OCI-LY3 (cell line): ENCODE results near the gene GID4.

Experiments used
- CTCF ChIP-seq: fragments of 200-600, 300-600 bp; sonication (generic); IDR thresholded peaks from 2 replicates; pipeline ENCODE4 v1.5.1; 2014; ENCODE audit warnings: antibody characterized with exemption, low read length, low read depth
- EZH2phosphoT487 ChIP-seq: fragments of 200-600 bp; shearing (Covaris generic); IDR thresholded peaks from 2 replicates; pipeline ENCODE4 v1.6.1; 2018; ENCODE audit warnings: antibody characterized with exemption, mixed run types, low read depth

- TF ChIP-seq CTCF (no peak), EZH2phosphoT487 (no peak)
Measured at GRCh38 chr17:18111330-18111971, 72.2 kb downstream of the GID4 start.
